ENCODE data around the gene APBA2. TPM values are rescaled to one million over a fixed set of nuclear protein-coding genes. Genes with fewer than 3 reads are reported as not detected.
"Not testable (repeated sequence)": the region's sequence is repeated elsewhere in the genome, so short reads cannot be mapped to it uniquely, and the experiment has no call there.

Gene APBA2
- total RNA-seq, 1 donor from 2014 or later, result 19.6 TPM

DNA sequence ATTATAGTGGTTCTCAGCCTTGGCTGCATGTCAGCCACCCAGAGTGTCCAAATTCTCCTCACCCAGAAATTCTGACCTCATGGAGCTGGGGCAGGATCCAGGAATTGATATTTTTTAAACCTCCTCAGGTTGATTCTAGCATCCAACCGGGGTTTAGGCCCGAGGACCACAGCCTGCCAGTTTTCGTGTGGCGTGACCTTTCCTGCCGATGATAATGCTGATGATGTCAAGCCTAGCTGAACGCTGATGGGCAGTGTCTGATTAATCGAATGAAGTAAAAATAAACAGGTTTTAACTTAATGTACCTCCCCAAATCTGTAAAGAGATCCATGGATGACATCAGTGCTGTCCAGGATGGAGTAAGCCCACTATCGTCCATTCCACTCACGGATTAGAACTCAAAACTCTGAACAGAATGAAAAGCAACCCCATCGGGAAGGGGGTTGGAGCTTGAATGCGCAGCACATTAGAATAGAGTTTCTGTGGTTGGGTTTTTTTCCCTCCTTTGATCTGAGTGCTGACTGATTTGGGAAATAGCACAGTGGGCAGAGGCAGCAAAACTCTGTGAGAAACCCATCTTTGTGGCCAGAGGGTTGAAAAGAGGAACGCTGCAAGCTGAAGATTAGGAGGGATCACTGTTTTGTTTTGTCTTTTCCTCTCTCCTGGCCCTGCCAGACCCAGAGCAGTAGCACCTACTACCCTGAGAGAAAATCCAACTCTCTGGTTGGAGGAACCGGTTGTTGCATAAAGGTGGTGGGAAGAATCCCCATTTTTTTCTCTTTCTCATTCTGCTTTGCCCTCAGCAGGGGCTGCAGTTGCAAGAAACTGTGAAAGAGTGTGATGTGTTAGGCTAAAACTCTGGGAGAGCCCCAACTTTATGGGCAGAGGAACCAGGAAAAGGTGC, 153.9 kb downstream of the APBA2 start:
- intact Hi-C loops (cut with DNase I), result loop anchor here (5.0 kb wide), 1 partner anchor 47 kb away; no protein-coding TSS in a partner anchor
- no peaks in the 10 kb centered on the region for H3K9me3 ChIP-seq
- no peaks in the 10 kb centered on the region for H3K4me1 ChIP-seq
- H3K27ac ChIP-seq, result no peak overlapping the region
- no peaks in the 10 kb centered on the region for H3K36me3 ChIP-seq
- TF ChIP-seq, protein P1, sequence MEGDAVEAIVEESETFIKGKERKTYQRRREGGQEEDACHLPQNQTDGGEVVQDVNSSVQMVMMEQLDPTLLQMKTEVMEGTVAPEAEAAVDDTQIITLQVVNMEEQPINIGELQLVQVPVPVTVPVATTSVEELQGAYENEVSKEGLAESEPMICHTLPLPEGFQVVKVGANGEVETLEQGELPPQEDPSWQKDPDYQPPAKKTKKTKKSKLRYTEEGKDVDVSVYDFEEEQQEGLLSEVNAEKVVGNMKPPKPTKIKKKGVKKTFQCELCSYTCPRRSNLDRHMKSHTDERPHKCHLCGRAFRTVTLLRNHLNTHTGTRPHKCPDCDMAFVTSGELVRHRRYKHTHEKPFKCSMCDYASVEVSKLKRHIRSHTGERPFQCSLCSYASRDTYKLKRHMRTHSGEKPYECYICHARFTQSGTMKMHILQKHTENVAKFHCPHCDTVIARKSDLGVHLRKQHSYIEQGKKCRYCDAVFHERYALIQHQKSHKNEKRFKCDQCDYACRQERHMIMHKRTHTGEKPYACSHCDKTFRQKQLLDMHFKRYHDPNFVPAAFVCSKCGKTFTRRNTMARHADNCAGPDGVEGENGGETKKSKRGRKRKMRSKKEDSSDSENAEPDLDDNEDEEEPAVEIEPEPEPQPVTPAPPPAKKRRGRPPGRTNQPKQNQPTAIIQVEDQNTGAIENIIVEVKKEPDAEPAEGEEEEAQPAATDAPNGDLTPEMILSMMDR (IDR thresholded peaks at IDR 0.05), result no peak
- TF ChIP-seq POLR2A (IDR thresholded peaks at IDR 0.05) (no peak), POLR2AphosphoS5 (IDR thresholded peaks at IDR 0.05; ENCODE audit: insufficient read depth in 1 of 2, low read depth in 1 of 2) (no peak)
- no peaks in the 10 kb centered on the region for H3K27me3 ChIP-seq
- no peak for DNase-seq (ENCODE audit: extremely low spot score in 2 of 2)
- H3K4me3 ChIP-seq, result no peak overlapping the region

- Histone ChIP-seq H3K27ac (no peak overlapping the region), H3K9me3 (no peaks in the 10 kb centered on the region), H3K4me1 (no peaks in the 10 kb centered on the region), H3K4me3 (no peak overlapping the region), H3K27me3 (no peaks in the 10 kb centered on the region), H3K36me3 (no peaks in the 10 kb centered on the region)
- intact Hi-C loops (cut with DNase I), result loop anchor here (5.0 kb wide), 1 partner anchor 48 kb away; no protein-coding TSS in a partner anchor
- TF ChIP-seq POLR2AphosphoS5 (IDR thresholded peaks at IDR 0.05; ENCODE audit: insufficient read depth in 1 of 2, low read depth in 1 of 2), result no peak
- no peak for TF ChIP-seq POLR2A (IDR thresholded peaks at IDR 0.05)
- TF ChIP-seq, protein P1 (IDR thresholded peaks at IDR 0.05), result no peak
- DNase-seq (ENCODE audit: extremely low spot score in 2 of 2), result no peak
Measured at GRCh38 chr15:29040370-29040751, 154.6 kb downstream of the APBA2 start.

DNA sequence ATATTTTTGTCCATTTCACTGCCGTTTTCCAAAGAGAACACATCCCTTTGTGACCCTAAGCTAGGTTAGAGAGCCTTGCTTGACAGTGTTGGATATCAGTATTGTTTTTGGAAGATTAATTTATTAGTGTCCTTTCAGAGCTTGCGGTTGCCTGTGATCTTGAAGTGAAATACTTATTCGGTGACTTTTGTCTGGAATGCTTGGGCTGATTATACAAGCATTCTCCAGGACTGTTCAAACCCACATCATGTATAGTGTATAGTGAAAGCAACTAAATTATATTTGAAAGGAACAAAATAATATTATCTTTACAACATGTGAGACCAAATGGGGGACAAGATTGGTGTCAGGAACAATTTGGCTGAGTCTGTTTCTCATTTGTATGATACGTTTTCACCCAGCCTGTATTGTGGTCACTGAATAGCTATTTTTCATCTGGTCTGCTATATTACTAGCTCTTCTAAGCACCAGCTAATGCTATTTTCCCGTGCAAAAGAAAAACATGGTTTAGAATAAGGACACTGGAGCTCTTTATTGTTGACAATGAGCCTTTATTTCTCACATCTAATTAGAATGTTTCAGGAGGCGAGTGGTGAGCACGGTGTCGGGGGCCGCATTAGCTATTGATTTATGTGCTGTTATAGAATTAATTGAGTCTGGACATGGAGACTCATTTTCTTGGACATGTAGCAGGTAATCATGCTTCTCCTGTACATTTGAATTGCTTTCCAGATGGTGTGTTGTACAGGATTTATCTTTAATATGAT, 158.1 kb downstream of the APBA2 start:
- Histone ChIP-seq H3K4me1 (no peaks in the 10 kb centered on the region), H3K9me3 (no peaks in the 10 kb centered on the region), H3K27ac (no peak overlapping the region), H3K4me3 (no peak overlapping the region), H3K27me3 (no peaks in the 10 kb centered on the region), H3K36me3 (no peaks in the 10 kb centered on the region)
- intact Hi-C loops (cut with DNase I), result loop anchor here (5.0 kb wide), 1 partner anchor 52 kb away; no protein-coding TSS in a partner anchor
- no peak for DNase-seq (ENCODE audit: extremely low spot score in 2 of 2)
- TF ChIP-seq POLR2A (IDR thresholded peaks at IDR 0.05) (no peak), POLR2AphosphoS5 (IDR thresholded peaks at IDR 0.05; ENCODE audit: insufficient read depth in 1 of 2, low read depth in 1 of 2) (no peak)
- TF ChIP-seq, protein P1 (IDR thresholded peaks at IDR 0.05), result no peak

GRCh38 chr15:29044503-29044901, 158.7 kb downstream of the APBA2 start:
- Histone ChIP-seq H3K27me3 (no peaks in the 10 kb centered on the region), H3K9me3 (no peaks in the 10 kb centered on the region), H3K27ac (no peak overlapping the region), H3K4me3 (no peak overlapping the region), H3K4me1 (no peaks in the 10 kb centered on the region), H3K36me3 (no peaks in the 10 kb centered on the region)
- DNase-seq (ENCODE audit: extremely low spot score in 2 of 2), result no peak
- no peak for TF ChIP-seq POLR2AphosphoS5 (IDR thresholded peaks at IDR 0.05; ENCODE audit: insufficient read depth in 1 of 2, low read depth in 1 of 2)
- no peak for TF ChIP-seq POLR2A (IDR thresholded peaks at IDR 0.05)
- TF ChIP-seq, protein P1 (IDR thresholded peaks at IDR 0.05), result no peak
- intact Hi-C loops (cut with DNase I), result loop anchor here (5.0 kb wide), 1 partner anchor 52 kb away; no protein-coding TSS in a partner anchor

- H3K27me3 ChIP-seq; H3K4me3 ChIP-seq; H3K9me3 ChIP-seq; intact Hi-C loops (cut with DNase I); DNase-seq (ENCODE audit: extremely low spot score in 2 of 2); H3K4me1 ChIP-seq; H3K36me3 ChIP-seq; H3K27ac ChIP-seq: not testable (repeated sequence)
Measured at GRCh38 chr15:29045161-29045560, 159.4 kb downstream of the APBA2 start.
